ENCODE data around the gene RBM41.
"Not testable (repeated sequence)": the region's sequence is repeated elsewhere in the genome, so short reads cannot be mapped to it uniquely, and the experiment has no call there.

DNA sequence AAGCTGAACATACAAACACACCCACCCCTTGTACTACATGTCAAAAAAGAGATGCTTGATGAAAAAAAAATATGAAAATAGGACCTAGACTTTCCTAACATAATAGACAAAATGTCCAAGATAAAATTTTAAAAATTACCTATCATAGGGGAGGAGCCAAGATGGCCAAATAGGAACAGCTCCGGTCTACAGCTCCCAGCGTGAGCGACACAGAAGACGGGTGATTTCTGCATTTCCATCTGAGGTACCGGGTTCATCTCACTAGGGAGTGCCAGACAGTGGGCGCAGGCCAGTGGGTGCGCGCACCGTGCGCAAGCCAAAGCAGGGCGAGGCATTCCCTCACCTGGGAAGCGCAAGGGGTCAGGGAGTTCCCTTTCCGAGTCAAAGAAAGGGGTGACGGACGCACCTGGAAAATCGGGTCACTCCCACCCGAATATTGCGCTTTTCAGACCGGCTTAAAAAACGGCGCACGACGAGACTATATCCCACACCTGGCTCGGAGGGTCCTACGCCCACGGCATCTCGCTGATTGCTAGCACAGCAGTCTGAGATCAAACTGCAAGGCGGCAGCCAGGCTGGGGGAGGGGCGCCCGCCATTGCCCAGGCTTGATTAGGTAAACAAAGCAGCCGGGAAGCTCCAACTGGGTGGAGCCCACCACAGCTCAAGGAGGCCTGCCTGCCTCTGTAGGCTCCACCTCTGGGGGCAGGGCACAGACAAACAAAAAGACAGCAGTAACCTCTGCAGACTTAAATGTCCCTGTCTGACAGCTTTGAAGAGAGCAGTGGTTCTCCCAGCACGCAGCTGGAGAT is 37.2 kb upstream of the RBM41 start:
- TF ChIP-seq, protein P1, sequence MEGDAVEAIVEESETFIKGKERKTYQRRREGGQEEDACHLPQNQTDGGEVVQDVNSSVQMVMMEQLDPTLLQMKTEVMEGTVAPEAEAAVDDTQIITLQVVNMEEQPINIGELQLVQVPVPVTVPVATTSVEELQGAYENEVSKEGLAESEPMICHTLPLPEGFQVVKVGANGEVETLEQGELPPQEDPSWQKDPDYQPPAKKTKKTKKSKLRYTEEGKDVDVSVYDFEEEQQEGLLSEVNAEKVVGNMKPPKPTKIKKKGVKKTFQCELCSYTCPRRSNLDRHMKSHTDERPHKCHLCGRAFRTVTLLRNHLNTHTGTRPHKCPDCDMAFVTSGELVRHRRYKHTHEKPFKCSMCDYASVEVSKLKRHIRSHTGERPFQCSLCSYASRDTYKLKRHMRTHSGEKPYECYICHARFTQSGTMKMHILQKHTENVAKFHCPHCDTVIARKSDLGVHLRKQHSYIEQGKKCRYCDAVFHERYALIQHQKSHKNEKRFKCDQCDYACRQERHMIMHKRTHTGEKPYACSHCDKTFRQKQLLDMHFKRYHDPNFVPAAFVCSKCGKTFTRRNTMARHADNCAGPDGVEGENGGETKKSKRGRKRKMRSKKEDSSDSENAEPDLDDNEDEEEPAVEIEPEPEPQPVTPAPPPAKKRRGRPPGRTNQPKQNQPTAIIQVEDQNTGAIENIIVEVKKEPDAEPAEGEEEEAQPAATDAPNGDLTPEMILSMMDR (IDR thresholded peaks at IDR 0.05; ENCODE audit: low read depth, low read length): not testable (repeated sequence)
- TF ChIP-seq POLR2A (IDR thresholded peaks at IDR 0.05; ENCODE audit: extremely low read depth, insufficient read length); MYC (IDR thresholded peaks at IDR 0.05; ENCODE audit: low read depth, low read length): not testable (repeated sequence)
- TF ChIP-seq, protein P2, sequence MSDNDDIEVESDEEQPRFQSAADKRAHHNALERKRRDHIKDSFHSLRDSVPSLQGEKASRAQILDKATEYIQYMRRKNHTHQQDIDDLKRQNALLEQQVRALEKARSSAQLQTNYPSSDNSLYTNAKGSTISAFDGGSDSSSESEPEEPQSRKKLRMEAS (IDR thresholded peaks at IDR 0.05; ENCODE audit: low read depth, low read length): not testable (repeated sequence)
